GM12873 (cell line): ENCODE measurements around the gene S1PR5.

ENCODE experiments used
- TF ChIP-seq, protein P1 (sequence below): IDR thresholded peaks from 2 replicates; pipeline ENCODE4 v1.5.1; 2012; ENCODE audit warnings: low read depth, mild to moderate bottlenecking, moderate library complexity, low read length, control low read depth; ENCODE audit not compliant: insufficient read depth; ENCODE audit errors: missing control alignments

S1PR5 gene

GRCh38 chr19:10523135-10523636 is 5.9 kb upstream of the S1PR5 start:
- TF ChIP-seq, protein P1, sequence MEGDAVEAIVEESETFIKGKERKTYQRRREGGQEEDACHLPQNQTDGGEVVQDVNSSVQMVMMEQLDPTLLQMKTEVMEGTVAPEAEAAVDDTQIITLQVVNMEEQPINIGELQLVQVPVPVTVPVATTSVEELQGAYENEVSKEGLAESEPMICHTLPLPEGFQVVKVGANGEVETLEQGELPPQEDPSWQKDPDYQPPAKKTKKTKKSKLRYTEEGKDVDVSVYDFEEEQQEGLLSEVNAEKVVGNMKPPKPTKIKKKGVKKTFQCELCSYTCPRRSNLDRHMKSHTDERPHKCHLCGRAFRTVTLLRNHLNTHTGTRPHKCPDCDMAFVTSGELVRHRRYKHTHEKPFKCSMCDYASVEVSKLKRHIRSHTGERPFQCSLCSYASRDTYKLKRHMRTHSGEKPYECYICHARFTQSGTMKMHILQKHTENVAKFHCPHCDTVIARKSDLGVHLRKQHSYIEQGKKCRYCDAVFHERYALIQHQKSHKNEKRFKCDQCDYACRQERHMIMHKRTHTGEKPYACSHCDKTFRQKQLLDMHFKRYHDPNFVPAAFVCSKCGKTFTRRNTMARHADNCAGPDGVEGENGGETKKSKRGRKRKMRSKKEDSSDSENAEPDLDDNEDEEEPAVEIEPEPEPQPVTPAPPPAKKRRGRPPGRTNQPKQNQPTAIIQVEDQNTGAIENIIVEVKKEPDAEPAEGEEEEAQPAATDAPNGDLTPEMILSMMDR = no peak

- TF ChIP-seq, protein P1 = no peak
Observed at GRCh38 chr19:10521461-10522171, 4.4 kb upstream of the S1PR5 start.

GRCh38 chr19:10520652-10521318 is 3.5 kb upstream of the S1PR5 start:
- TF ChIP-seq, protein P1 = no peak

GRCh38 chr19:10519421-10519820 is 2.2 kb upstream of the S1PR5 start:
- TF ChIP-seq, protein P1 = no peak

GRCh38 chr19:10518444-10519361 is 1.5 kb upstream of the S1PR5 start:
- TF ChIP-seq, protein P1 = no peak

GRCh38 chr19:10517760-10518443 is 655 bp upstream of the S1PR5 start:
- TF ChIP-seq, protein P1 = no peak
